DOHH2 (cell line): ENCODE results near the gene ALK.

Source experiments
- EZH2phosphoT487 ChIP-seq: fragments of 200-600 bp; sonication (generic); IDR thresholded peaks from 2 replicates; pipeline ENCODE4 v1.6.1; 2017; ENCODE audit warnings: borderline replicate concordance, mild to moderate bottlenecking, antibody characterized with exemption, low read length, moderate library complexity, mixed read lengths
- TF ChIP-seq, protein P1 (sequence below): fragments of 200-600 bp; sonication (generic); IDR thresholded peaks from one replicate; pipeline ENCODE4 v1.5.1; 2014; ENCODE audit warnings: antibody characterized with exemption, mild to moderate bottlenecking, low read depth, low read length; ENCODE audit not compliant: poor library complexity, severe bottlenecking

DNA sequence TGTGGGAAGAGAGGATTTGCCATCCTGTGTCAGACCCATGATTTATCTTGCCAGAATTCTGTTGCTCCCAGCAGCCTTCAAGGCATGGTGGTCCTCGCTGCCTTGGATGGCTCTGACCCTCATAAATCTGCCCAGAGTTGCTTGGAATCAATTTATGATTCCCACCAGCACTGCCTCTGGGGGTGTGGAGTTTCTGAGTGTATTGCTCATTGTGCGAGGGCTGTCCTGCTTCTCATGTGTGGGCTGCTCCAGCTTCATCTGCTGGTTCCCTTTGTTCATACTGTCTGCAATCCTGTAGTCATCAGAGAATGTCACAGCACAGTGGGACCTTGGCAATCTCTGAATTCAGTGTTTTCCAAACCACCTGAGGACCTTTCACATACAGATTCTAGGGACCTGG lies 666.4 kb downstream of the ALK start:
- TF ChIP-seq, protein P1, sequence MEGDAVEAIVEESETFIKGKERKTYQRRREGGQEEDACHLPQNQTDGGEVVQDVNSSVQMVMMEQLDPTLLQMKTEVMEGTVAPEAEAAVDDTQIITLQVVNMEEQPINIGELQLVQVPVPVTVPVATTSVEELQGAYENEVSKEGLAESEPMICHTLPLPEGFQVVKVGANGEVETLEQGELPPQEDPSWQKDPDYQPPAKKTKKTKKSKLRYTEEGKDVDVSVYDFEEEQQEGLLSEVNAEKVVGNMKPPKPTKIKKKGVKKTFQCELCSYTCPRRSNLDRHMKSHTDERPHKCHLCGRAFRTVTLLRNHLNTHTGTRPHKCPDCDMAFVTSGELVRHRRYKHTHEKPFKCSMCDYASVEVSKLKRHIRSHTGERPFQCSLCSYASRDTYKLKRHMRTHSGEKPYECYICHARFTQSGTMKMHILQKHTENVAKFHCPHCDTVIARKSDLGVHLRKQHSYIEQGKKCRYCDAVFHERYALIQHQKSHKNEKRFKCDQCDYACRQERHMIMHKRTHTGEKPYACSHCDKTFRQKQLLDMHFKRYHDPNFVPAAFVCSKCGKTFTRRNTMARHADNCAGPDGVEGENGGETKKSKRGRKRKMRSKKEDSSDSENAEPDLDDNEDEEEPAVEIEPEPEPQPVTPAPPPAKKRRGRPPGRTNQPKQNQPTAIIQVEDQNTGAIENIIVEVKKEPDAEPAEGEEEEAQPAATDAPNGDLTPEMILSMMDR = no peak
- TF ChIP-seq EZH2phosphoT487 = no peak
